Right cardiac atrium (tissue), 5 donors: ENCODE measurements around the gene ZNF528. TPM values are rescaled to one million over a fixed set of nuclear protein-coding genes. Genes with fewer than 3 reads are reported as not detected.

ENCODE experiments used
- ATAC-seq, 2 donors: fragments of 200-7000 bp; cut with Tn5 transposase; one replicate each; pipeline versions ENCODE4 v1.8.0 to v1.9.1; 2020; ENCODE audit warnings: moderate library complexity in 2 of 2, mild to moderate bottlenecking in 1 of 2
- DNase-seq, 3 donors: peaks; one replicate each; pipeline ENCODE4 v3.0.0-alpha.2; 2020
- H3K27ac ChIP-seq: one replicate; pipeline ENCODE4 v1.5.1; 2013; ENCODE audit warnings: mild to moderate bottlenecking, low read length, control low read depth, moderate library complexity
- H3K27me3 ChIP-seq: one replicate; pipeline ENCODE4 v1.6.1; 2013; ENCODE audit not compliant: control insufficient read depth, insufficient read depth
- H3K4me1 ChIP-seq: one replicate; pipeline ENCODE4 v1.6.1; 2013; ENCODE audit warnings: low read length; ENCODE audit not compliant: control insufficient read depth, insufficient read depth
- H3K4me3 ChIP-seq: one replicate; pipeline ENCODE4 v1.5.1; 2013; ENCODE audit warnings: low read length, control low read depth
- H3K9me3 ChIP-seq: one replicate; pipeline ENCODE4 v1.6.1; 2013; ENCODE audit warnings: low read length; ENCODE audit not compliant: control insufficient read depth
- WGBS: extraction: QIAGEN DNeasy Blood & Tissue Kit; methylation state at CpG from one replicate; pipeline ENCODE4 v1.1.7; 2013; 5-methylcytosine and 5-hydroxymethylcytosine counted together
- intact Hi-C, 4 donors: fragments of 100-400 bp; cut with DNase I; formaldehyde crosslinking; loops; one replicate each; pipeline versions ENCODE4 v1.11.0 to v1.14.0; 2022 to 2023
- long read RNA-seq, 4 donors: library from polyadenylated mRNA; unstranded; transcript quantifications; one replicate each; pipeline ENCODE4 v2.0.0, GENCODE V29; 2020 to 2021
- polyA plus RNA-seq: library from polyadenylated mRNA; stranded (reverse); fragments of 200-250 nt; gene quantifications from one replicate; pipeline ENCODE4 v1.2.3, GENCODE V29; 2013
- total RNA-seq, 4 donors: library from RNA; stranded (reverse); fragmentation: NEBNext Ultra II Directional; extraction: Animal tissue kit (Norgen Biotek cat#: 25700); gene quantifications; one replicate each; pipeline ENCODE4 v1.2.1, GENCODE V29; 2021
- donor health status: healthy with polysubstance abuse.
- donor health status: DM: no; HTN: yes; CAD: no.
- donor health status: DM: no; HTN: no; CAD: no.
- donor health status: DM: no; HTN: yes; CAD: no; lungs with severe emphysema.
- donor health status: DM: yes; HTN: yes; CAD: no.

ZNF528 gene
- total RNA-seq (10 to 100 TPM; 17.9 to 21.3 (median 19.4) TPM), polyA plus RNA-seq (14.4 TPM)
- long read RNA-seq, donor 1, full-length matches to known transcripts: 5 of 13 reads
- long read RNA-seq, donor 1, partial matches to known transcripts: 2 of 13 reads
- long read RNA-seq, donor 1, other reads (novel, unspliced or antisense): 6 of 13 reads
- long read RNA-seq, donor 2, partial matches to known transcripts: 0 of 1 reads
- long read RNA-seq, donor 2, other reads (novel, unspliced or antisense): 1 of 1 reads
- long read RNA-seq, donor 3, full-length matches to known transcripts: 3 of 10 reads
- long read RNA-seq, donor 3, partial matches to known transcripts: 1 of 10 reads
- long read RNA-seq, donor 3, other reads (novel, unspliced or antisense): 6 of 10 reads
- long read RNA-seq, donor 4, partial matches to known transcripts: 1 of 4 reads
- long read RNA-seq, donor 4, other reads (novel, unspliced or antisense): 1 of 4 reads

GRCh38 chr19:52397310-52398080 is at the start of gene ZNF528:
TSS of gene ZNF528 (plus strand) at chr19:52397849. CDS start at chr19:52402014, 4,165 bp downstream.
- Histone ChIP-seq H3K4me1 (no peaks in the 10 kb centered on the region), H3K4me3 (peak within 1 kb of the TSS; percentile 84), H3K9me3 (no peaks in the 10 kb centered on the region), H3K27ac (peak within 1 kb of the TSS; percentile 54), H3K27me3 (no peaks in the 10 kb centered on the region)
- DNase-seq (peak; percentile 97 to 99 (median 99)), ATAC-seq (peak; percentile 100)
- intact Hi-C loops: no loop called here
- WGBS: under 1% methylated on average over 36 of the region's 36 CpGs

DNA sequence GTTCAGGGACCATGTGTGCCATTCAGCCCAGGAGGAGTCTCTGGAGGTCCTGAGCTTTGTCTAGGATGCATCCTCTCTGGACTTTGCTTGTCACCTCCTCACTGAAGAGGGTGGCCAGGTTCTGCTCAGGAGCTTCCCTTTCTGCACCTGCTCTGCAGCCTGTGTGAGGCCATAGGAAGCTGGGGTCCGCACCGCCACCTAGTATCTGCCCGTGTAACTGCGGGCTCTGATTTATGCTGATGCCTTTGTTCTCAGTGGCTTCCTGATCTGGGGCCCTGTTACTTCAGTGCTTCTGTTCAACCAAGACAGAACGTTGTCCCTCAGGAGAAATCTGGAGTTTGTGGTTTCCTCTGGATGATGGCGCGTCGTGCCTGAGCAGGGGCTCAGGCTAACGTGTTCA is 46.1 kb upstream of the ZNF528 start:
- no peak for ATAC-seq
- intact Hi-C loops: no loop called here
- no peak overlapping the region for H3K27ac ChIP-seq
- H3K27me3 ChIP-seq: no peaks in the 10 kb centered on the region
- 72% methylated on average over 9 of the region's 9 CpGs for WGBS
- no peaks in the 10 kb centered on the region for H3K4me1 ChIP-seq
- no peaks in the 10 kb centered on the region for H3K9me3 ChIP-seq
- no peak for DNase-seq
- no peak overlapping the region for H3K4me3 ChIP-seq

DNA sequence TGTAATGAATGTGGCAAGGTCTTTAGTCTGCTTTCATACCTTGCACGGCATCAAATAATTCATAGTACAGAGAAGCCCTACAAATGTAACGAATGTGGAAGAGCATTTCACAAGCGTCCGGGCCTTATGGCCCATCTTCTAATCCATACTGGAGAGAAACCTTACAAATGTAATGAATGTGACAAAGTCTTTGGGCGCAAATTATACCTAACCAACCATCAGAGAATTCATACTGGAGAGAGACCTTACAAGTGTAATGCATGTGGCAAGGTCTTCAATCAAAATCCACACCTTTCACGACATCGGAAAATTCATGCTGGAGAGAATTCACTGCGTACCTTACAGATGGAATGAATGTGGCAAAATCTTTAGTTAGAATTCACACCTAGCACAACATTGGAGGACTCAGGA is 31.2 kb upstream of the ZNF528 start:
- no peak overlapping the region for H3K27ac ChIP-seq
- H3K27me3 ChIP-seq: no peaks in the 10 kb centered on the region
- 98% methylated on average over 8 of the region's 8 CpGs for WGBS
- intact Hi-C loops: no loop called here
- H3K4me3 ChIP-seq: no peak overlapping the region
- peaks cover 6% of the 10 kb centered on the region for H3K9me3 ChIP-seq
- H3K4me1 ChIP-seq: no peaks in the 10 kb centered on the region
- ATAC-seq (no peak), DNase-seq (no peak)

GRCh38 chr19:52369559-52370340 is 27.9 kb upstream of the ZNF528 start, which contains the start of gene ZNF880:
TSS of gene ZNF880 (plus strand) at chr19:52369923. CDS start at chr19:52369966, 43 bp downstream.
- Histone ChIP-seq H3K4me1 (no peaks in the 10 kb centered on the region), H3K9me3 (peaks cover 6% of the 10 kb centered on the region), H3K27me3 (no peaks in the 10 kb centered on the region), H3K27ac (peak within 1 kb of the TSS; percentile 98), H3K4me3 (peak within 1 kb of the TSS; percentile 95)
- intact Hi-C loops: no loop called here
- ATAC-seq (peak; percentile 100), DNase-seq (peak; percentile 96 to 98 (median 98))
- 1% methylated on average over 52 of the region's 52 CpGs for WGBS

- DNase-seq (no peak), ATAC-seq (no peak)
- Histone ChIP-seq H3K27ac (peak overlapping the region; percentile 98), H3K27me3 (no peaks in the 10 kb centered on the region), H3K4me3 (peak overlapping the region; percentile 95), H3K4me1 (no peaks in the 10 kb centered on the region), H3K9me3 (peaks cover 6% of the 10 kb centered on the region)
- 38% methylated on average over 7 of the region's 7 CpGs for WGBS
- intact Hi-C loops: no loop called here
Observed at GRCh38 chr19:52370341-52370710, 27.3 kb upstream of the ZNF528 start.

GRCh38 chr19:52391135-52391534 is 6.5 kb upstream of the ZNF528 start:
- Histone ChIP-seq H3K9me3 (peaks cover 4% of the 10 kb centered on the region), H3K27ac (no peak overlapping the region), H3K4me3 (no peak overlapping the region), H3K4me1 (no peaks in the 10 kb centered on the region), H3K27me3 (no peaks in the 10 kb centered on the region)
- intact Hi-C loops: no loop called here
- DNase-seq: no peak
- 61% methylated on average over 1 of the region's 1 CpG for WGBS
- no peak for ATAC-seq

DNA sequence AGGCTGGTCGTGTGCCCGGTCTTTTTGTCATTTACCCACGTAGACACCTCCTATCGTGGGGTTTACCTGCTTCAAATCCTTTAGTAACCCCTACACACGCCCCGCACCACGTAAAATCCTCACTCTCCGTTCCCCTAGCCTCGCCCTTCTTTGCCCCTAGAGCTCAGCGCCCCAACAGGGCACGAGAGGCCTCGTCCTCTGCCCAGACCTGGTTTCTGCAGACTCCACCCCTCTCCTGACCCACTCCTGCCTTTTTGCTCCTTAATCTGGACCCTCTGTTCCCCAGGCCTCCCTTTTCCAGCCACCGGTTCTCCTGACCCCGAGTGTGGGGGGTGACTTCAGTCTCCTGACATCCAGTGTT is 412 bp downstream of the ZNF528 start:
- 5% methylated on average over 14 of the region's 14 CpGs for WGBS
- intact Hi-C loops: no loop called here
- H3K4me1 ChIP-seq: no peaks in the 10 kb centered on the region
- H3K27me3 ChIP-seq: no peaks in the 10 kb centered on the region
- H3K9me3 ChIP-seq: no peaks in the 10 kb centered on the region
- ATAC-seq (peak; percentile 24 to 52), DNase-seq (peak in 1 of 3 donors; percentile 34)
- peak overlapping the region; percentile 84 for H3K4me3 ChIP-seq
- H3K27ac ChIP-seq: peak overlapping the region; percentile 54

DNA sequence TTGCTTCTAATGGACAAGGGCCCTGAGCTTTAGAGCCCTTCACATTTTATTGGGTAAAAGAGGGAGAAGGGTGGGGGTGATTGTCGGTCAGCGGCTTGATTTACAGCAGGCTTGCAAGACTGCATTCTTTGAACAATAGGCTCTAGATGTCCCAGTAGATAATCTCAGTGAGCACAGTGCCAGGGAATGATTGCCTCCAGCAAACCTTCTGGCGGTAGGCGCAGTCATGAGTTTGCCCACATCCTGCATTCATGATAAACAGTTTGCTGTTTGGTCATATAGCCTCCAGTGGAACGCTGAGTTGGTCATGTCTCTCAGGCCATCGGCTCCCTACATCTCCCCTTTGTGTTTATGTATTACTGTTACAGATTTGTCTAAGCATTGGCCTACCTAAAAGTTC is 12.6 kb downstream of the ZNF528 start:
- peaks cover 23% of the 10 kb centered on the region for H3K9me3 ChIP-seq
- H3K4me3 ChIP-seq: no peak overlapping the region
- no peaks in the 10 kb centered on the region for H3K27me3 ChIP-seq
- intact Hi-C loops: no loop called here
- no peak for DNase-seq
- 99% methylated on average over 6 of the region's 6 CpGs for WGBS
- no peak overlapping the region for H3K27ac ChIP-seq
- H3K4me1 ChIP-seq: no peaks in the 10 kb centered on the region
- ATAC-seq: no peak

GRCh38 chr19:52415711-52416110 is 18.1 kb downstream of the ZNF528 start:
- no peak overlapping the region for H3K4me3 ChIP-seq
- no peak for ATAC-seq
- H3K9me3 ChIP-seq: peaks cover 20% of the 10 kb centered on the region
- intact Hi-C loops: no loop called here
- no peaks in the 10 kb centered on the region for H3K4me1 ChIP-seq
- 97% methylated on average over 5 of the region's 5 CpGs for WGBS
- no peak overlapping the region for H3K27ac ChIP-seq
- no peak for DNase-seq
- H3K27me3 ChIP-seq: no peaks in the 10 kb centered on the region

DNA sequence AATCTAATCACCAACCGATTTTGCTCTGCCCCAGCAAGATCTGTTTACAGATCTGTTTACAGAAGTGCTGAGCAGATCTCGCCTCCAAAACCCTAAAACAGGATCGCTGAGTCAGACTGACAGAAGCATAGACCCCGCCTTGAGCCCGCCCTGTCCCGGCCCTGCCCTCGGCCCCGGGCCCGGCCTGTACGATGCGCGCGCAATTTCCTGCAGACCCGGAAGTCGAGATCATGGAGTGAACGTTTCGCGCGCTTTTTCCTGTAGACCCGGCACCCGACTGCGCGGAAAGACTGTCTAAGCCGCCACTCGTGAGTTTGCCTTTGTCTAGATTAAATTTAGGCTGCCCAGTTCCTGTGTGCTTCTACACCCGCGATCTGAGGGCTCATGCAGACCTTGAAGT is 31.3 kb downstream of the ZNF528 start, which contains the start of gene ZNF534:
TSS of gene ZNF534 (plus strand) at position 212 of the 400 bp plus-strand sequence. CDS start 2,327 bp downstream, outside the sequence.
- Histone ChIP-seq H3K27me3 (no peaks in the 10 kb centered on the region), H3K4me3 (no peak within 1 kb of the TSS), H3K27ac (no peak within 1 kb of the TSS), H3K9me3 (no peaks in the 10 kb centered on the region), H3K4me1 (no peaks in the 10 kb centered on the region)
- no peak for ATAC-seq
- intact Hi-C loops: no loop called here
- WGBS: 53% methylated on average over 27 of the region's 27 CpGs
- DNase-seq: no peak
